T-helper 2 cell (primary cell): ENCODE results near the gene PITRM1.

Experiments
- DNase-seq, 5 experiments: peaks; one replicate each; pipeline versions ENCODE4 v3.0.0 to v3.0.0-alpha.2; 2012 to 2022

Gene PITRM1

GRCh38 chr10:3100093-3100792 lies 72.3 kb downstream of the PITRM1 start:
- no peak for DNase-seq

- DNase-seq, result no peak
Measured at GRCh38 chr10:3099291-3100092, 73.1 kb downstream of the PITRM1 start.

GRCh38 chr10:3098689-3099088 lies 73.9 kb downstream of the PITRM1 start:
- DNase-seq, result no peak

GRCh38 chr10:3097160-3097559 lies 75.4 kb downstream of the PITRM1 start:
- DNase-seq, result no peak

- peak in 1 of 5 experiments; percentile 21 for DNase-seq
Measured at GRCh38 chr10:3096149-3096548, 76.4 kb downstream of the PITRM1 start.

GRCh38 chr10:3095373-3096139 lies 77.0 kb downstream of the PITRM1 start:
- DNase-seq, result peak in 2 of 5 experiments; percentile 32 to 94

- DNase-seq, result no peak
Measured at GRCh38 chr10:3094609-3095036, 78.0 kb downstream of the PITRM1 start.

- DNase-seq, result no peak
Measured at GRCh38 chr10:3093996-3094395, 78.6 kb downstream of the PITRM1 start.

- no peak for DNase-seq
Measured at GRCh38 chr10:3091921-3092320, 80.7 kb downstream of the PITRM1 start.

- DNase-seq, result peak in 2 of 5 experiments; percentile 41 to 94
Measured at GRCh38 chr10:3090914-3091787, 81.4 kb downstream of the PITRM1 start.

GRCh38 chr10:3090388-3090787 lies 82.2 kb downstream of the PITRM1 start:
- no peak for DNase-seq
